Trophoblast cell (in vitro differentiated cells and primary cell): ENCODE data around the gene ANKMY2.

Experiments used
- DNase-seq, 2 donors: peaks; one replicate each; pipeline ENCODE4 v3.0.0-alpha.2; 2016
- H2AFZ ChIP-seq: 2 replicates; pipeline ENCODE4 v1.6.1; 2013; ENCODE audit warnings: low read length, moderate library complexity, mild to moderate bottlenecking; ENCODE audit not compliant: insufficient read depth, poor library complexity
- H2AK5ac ChIP-seq: 2 replicates; pipeline ENCODE4 v1.6.1; 2013; ENCODE audit warnings: mild to moderate bottlenecking, low read length
- H2BK120ac ChIP-seq: 2 replicates; pipeline ENCODE4 v1.6.1; 2013; ENCODE audit warnings: low read length, mild to moderate bottlenecking, moderate library complexity; ENCODE audit not compliant: insufficient read depth, poor library complexity
- H2BK12ac ChIP-seq: 2 replicates; pipeline ENCODE4 v1.6.1; 2013; ENCODE audit warnings: mild to moderate bottlenecking, low read length, moderate library complexity
- H2BK5ac ChIP-seq: 2 replicates; pipeline ENCODE4 v1.6.1; 2013; ENCODE audit warnings: low read length, low read depth, moderate library complexity, mild to moderate bottlenecking; ENCODE audit not compliant: poor library complexity
- H3K14ac ChIP-seq: 2 replicates; pipeline ENCODE4 v1.6.1; 2013; ENCODE audit warnings: mild to moderate bottlenecking, low read length
- H3K18ac ChIP-seq: 2 replicates; pipeline ENCODE4 v1.6.1; 2013; ENCODE audit warnings: mild to moderate bottlenecking, low read length
- H3K23ac ChIP-seq: 2 replicates; pipeline ENCODE4 v1.6.1; 2013; ENCODE audit warnings: low read length
- H3K27ac ChIP-seq: 2 replicates; pipeline ENCODE4 v1.5.1; 2013; ENCODE audit warnings: low read depth, mild to moderate bottlenecking, inconsistent platforms, low read length, moderate library complexity
- H3K27me3 ChIP-seq: 2 replicates; pipeline ENCODE4 v1.6.1; 2013; ENCODE audit warnings: inconsistent platforms, mild to moderate bottlenecking, low read length, moderate library complexity; ENCODE audit not compliant: insufficient read depth
- H3K36me3 ChIP-seq, 2 experiments: 1 replicate in 1 of 2; 2 replicates in 1 of 2; pipeline ENCODE4 v1.6.1; 2013; ENCODE audit warnings: low read length in 2 of 2, mild to moderate bottlenecking in 2 of 2, moderate library complexity in 1 of 2; ENCODE audit not compliant: insufficient read depth in 2 of 2, control insufficient read depth in 1 of 2
- H3K4ac ChIP-seq: 2 replicates; pipeline ENCODE4 v1.6.1; 2013; ENCODE audit warnings: low read depth, mild to moderate bottlenecking, low read length, moderate library complexity
- H3K4me1 ChIP-seq, 2 experiments: 1 replicate in 1 of 2; 2 replicates in 1 of 2; pipeline ENCODE4 v1.6.1; 2013; ENCODE audit warnings: low read length in 2 of 2, mild to moderate bottlenecking in 2 of 2, moderate library complexity in 1 of 2; ENCODE audit not compliant: insufficient read depth in 2 of 2, control insufficient read depth in 1 of 2
- H3K4me2 ChIP-seq: 2 replicates; pipeline ENCODE4 v1.6.1; 2013; ENCODE audit warnings: inconsistent platforms, mild to moderate bottlenecking, low read length, moderate library complexity
- H3K4me3 ChIP-seq: 2 replicates; pipeline ENCODE4 v1.5.1; 2013; ENCODE audit warnings: mild to moderate bottlenecking, low read depth, low read length, inconsistent platforms
- H3K79me1 ChIP-seq: one replicate; pipeline ENCODE4 v1.6.1; 2013; ENCODE audit warnings: low read length
- H3K79me2 ChIP-seq: 2 replicates; pipeline ENCODE4 v1.6.1; 2013; ENCODE audit warnings: low read length, mild to moderate bottlenecking; ENCODE audit not compliant: control insufficient read depth, insufficient read depth, poor library complexity
- H3K9ac ChIP-seq: 2 replicates; pipeline ENCODE4 v1.6.1; 2013; ENCODE audit warnings: mild to moderate bottlenecking, low read length
- H3K9me3 ChIP-seq: 2 replicates; pipeline ENCODE4 v1.6.1; 2013; ENCODE audit warnings: low read depth, mild to moderate bottlenecking, control low read depth, inconsistent platforms, low read length; ENCODE audit not compliant: insufficient read depth
- H4K12ac ChIP-seq: 2 replicates; pipeline ENCODE4 v1.6.1; 2013; ENCODE audit warnings: low read depth, mild to moderate bottlenecking, low read length, moderate library complexity
- H4K8ac ChIP-seq: 2 replicates; pipeline ENCODE4 v1.6.1; 2013; ENCODE audit warnings: low read depth, mild to moderate bottlenecking, low read length, moderate library complexity
- H4K91ac ChIP-seq: one replicate; pipeline ENCODE4 v1.6.1; 2013; ENCODE audit warnings: low read depth, mild to moderate bottlenecking, low read length, moderate library complexity
- WGBS: extraction: QIAGEN DNeasy Blood & Tissue Kit; methylation state at CpG from one replicate; pipeline ENCODE4 v1.1.7; 2013; ENCODE audit warnings: missing lambda C conversion rate; ENCODE audit not compliant: insufficient read length, insufficient coverage; ENCODE audit errors: extremely low coverage; 5-methylcytosine and 5-hydroxymethylcytosine counted together

The ANKMY2 gene

DNA sequence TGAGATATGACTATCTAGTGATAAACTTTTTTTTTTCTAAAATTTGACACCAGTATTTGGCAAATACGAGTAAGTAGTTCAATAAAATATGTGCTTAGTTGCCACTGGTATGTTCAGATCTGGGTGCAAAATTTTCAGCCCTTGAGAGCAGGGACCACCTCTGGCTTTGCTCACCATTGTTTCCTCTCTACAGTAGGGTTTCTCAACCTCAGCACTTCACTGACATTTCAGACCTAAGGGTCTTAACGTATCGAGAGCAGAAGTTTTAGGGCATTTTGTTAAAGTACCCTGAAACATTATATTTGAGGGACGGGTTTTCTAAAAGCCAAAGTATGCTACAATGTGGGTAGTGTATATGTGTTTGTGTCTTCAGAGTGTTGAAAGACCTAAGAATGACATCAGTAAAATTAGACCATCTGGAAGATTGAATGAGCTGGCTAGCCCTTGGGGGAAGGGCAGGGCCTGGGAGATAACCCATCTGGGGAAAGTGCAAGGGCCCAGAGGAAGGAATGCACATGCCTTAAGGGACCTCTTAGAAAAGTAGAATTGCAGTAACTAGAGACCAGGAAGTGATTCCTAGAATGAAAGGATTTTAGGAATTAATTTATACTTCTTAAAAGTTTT, 12.2 kb upstream of the ANKMY2 start:
- Histone ChIP-seq H4K12ac (no peak overlapping the region), H2BK12ac (peak overlapping the region; percentile 30), H3K23ac (no peak overlapping the region), H3K18ac (peak overlapping the region; percentile 29), H3K79me1 (peaks cover 18% of the 10 kb centered on the region), H2BK5ac (peak overlapping the region; percentile 89), H3K79me2 (peaks cover 13% of the 10 kb centered on the region), H2AFZ (no peak overlapping the region), H3K36me3 (peaks cover 0 to 3% of the 10 kb centered on the region in 2 experiments), H3K9me3 (no peaks in the 10 kb centered on the region), H4K91ac (peak overlapping the region; percentile 81), H3K14ac (no peak overlapping the region), H3K4me1 (peaks cover 5 to 10% of the 10 kb centered on the region in 2 experiments), H4K8ac (peak overlapping the region; percentile 23), H3K4me2 (peak overlapping the region; percentile 44), H3K9ac (no peak overlapping the region), H3K4ac (no peak overlapping the region), H2AK5ac (no peak overlapping the region), H3K27ac (peak overlapping the region; percentile 92), H3K4me3 (no peak overlapping the region), H3K27me3 (no peaks in the 10 kb centered on the region), H2BK120ac (peak overlapping the region; percentile 63)
- peak; percentile 94 to 97 for DNase-seq
- no CpG with 5 or more reads among the region's 4 CpGs for WGBS

DNA sequence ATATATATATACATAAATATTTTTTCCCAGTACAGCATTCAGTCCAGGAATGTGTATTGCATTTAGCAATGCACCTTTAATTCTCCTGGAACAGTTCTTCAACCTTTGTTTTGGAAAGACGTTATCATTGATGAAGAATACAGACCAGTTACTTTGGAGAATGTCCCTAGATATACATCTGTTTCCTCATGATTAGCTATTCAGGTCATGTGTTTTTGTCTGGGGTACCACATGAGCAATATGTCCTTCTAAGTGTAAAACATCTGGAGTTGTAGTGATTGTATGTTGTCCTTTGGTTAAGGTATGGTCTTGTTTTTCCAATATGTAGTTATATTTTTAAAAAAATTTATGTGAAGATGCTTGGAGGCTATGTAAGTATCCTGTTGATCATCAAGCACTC, 10.6 kb upstream of the ANKMY2 start:
- Histone ChIP-seq H3K23ac (no peak overlapping the region), H3K9me3 (no peaks in the 10 kb centered on the region), H2BK120ac (no peak overlapping the region), H4K91ac (peak overlapping the region; percentile 74), H3K4me3 (no peak overlapping the region), H3K27ac (peak overlapping the region; percentile 64), H3K14ac (no peak overlapping the region), H3K4ac (no peak overlapping the region), H3K79me2 (peaks cover 11% of the 10 kb centered on the region), H2BK12ac (peak overlapping the region; percentile 77), H4K12ac (no peak overlapping the region), H3K79me1 (peaks cover 11% of the 10 kb centered on the region), H2AK5ac (no peak overlapping the region), H3K9ac (no peak overlapping the region), H4K8ac (no peak overlapping the region), H3K4me1 (peaks cover 3 to 8% of the 10 kb centered on the region in 2 experiments), H3K18ac (no peak overlapping the region), H3K27me3 (no peaks in the 10 kb centered on the region), H3K4me2 (no peak overlapping the region), H2AFZ (no peak overlapping the region), H2BK5ac (peak overlapping the region; percentile 91), H3K36me3 (peaks cover 0 to 2% of the 10 kb centered on the region in 2 experiments)
- peak in 1 of 2 donors; percentile 45 for DNase-seq
- WGBS = no CpG with 5 or more reads among the region's 1 CpG

DNA sequence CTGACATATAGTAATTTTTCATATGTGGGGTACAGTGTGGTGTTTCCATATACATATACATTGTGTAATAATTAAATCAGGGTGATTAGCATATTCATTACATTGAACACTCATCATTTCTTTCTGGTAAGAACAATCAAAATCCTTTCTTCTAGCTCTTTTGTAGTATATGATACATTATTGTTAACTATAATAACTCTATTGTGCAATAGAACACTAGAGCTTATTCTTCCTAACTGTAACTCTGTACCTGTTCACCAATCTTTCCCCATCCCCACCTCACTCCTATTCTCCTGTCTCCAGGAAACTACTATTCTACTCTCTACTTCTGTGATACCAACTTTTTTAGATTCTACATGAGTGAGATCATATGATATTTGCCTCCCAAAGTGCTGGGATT, 9.8 kb upstream of the ANKMY2 start:
- H4K8ac ChIP-seq = no peak overlapping the region
- H3K79me2 ChIP-seq = peaks cover 9% of the 10 kb centered on the region
- H3K9me3 ChIP-seq = no peaks in the 10 kb centered on the region
- no peak overlapping the region for H3K23ac ChIP-seq
- H3K27ac ChIP-seq = peak overlapping the region; percentile 41
- H2BK120ac ChIP-seq = no peak overlapping the region
- no peak overlapping the region for H3K4me2 ChIP-seq
- H2AFZ ChIP-seq = no peak overlapping the region
- H3K79me1 ChIP-seq = peaks cover 9% of the 10 kb centered on the region
- H3K4ac ChIP-seq = peak overlapping the region; percentile 95
- H3K9ac ChIP-seq = no peak overlapping the region
- H4K12ac ChIP-seq = no peak overlapping the region
- no peak for DNase-seq
- H2AK5ac ChIP-seq = no peak overlapping the region
- H3K27me3 ChIP-seq = no peaks in the 10 kb centered on the region
- no peak overlapping the region for H2BK5ac ChIP-seq
- H3K4me1 ChIP-seq = peaks cover 0 to 4% of the 10 kb centered on the region in 2 experiments
- H2BK12ac ChIP-seq = no peak overlapping the region
- no peak overlapping the region for H3K4me3 ChIP-seq
- H4K91ac ChIP-seq = no peak overlapping the region
- peaks cover 0 to 2% of the 10 kb centered on the region in 2 experiments for H3K36me3 ChIP-seq
- H3K18ac ChIP-seq = no peak overlapping the region
- H3K14ac ChIP-seq = no peak overlapping the region

DNA sequence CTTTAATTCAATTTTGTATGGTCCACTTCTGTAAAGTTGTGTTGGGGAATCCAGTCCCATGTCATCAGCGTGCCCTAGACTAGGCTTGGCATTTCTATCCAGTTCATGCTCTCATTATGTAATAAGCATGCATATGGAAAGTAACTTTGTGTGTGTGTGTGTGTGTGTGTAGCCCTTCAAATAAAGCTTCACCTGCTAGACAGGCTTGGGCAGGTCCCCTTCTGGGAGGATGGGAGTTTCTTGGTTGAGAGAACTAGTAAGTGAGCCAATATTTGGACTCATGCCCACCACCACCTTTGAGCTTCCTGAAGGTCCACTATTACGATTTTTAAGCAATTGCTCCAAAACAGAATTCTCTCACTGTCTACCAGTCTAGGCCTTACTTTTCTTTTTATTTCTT, 7.3 kb upstream of the ANKMY2 start:
- Histone ChIP-seq H3K4ac (peak overlapping the region; percentile 94), H2AK5ac (no peak overlapping the region), H3K27me3 (no peaks in the 10 kb centered on the region), H3K4me2 (no peak overlapping the region), H3K9ac (no peak overlapping the region), H2BK120ac (no peak overlapping the region), H4K8ac (no peak overlapping the region), H2BK5ac (peak overlapping the region; percentile 33), H3K79me1 (peaks cover 4% of the 10 kb centered on the region), H4K12ac (no peak overlapping the region), H3K18ac (no peak overlapping the region), H3K9me3 (no peaks in the 10 kb centered on the region), H3K23ac (no peak overlapping the region), H3K4me1 (peaks cover 2% of the 10 kb centered on the region in 2 experiments), H2AFZ (no peak overlapping the region), H2BK12ac (no peak overlapping the region), H4K91ac (no peak overlapping the region), H3K4me3 (no peak overlapping the region), H3K27ac (no peak overlapping the region), H3K14ac (no peak overlapping the region), H3K36me3 (peaks cover 0 to 2% of the 10 kb centered on the region in 2 experiments), H3K79me2 (peaks cover 11% of the 10 kb centered on the region)
- DNase-seq = no peak
- no CpG with 5 or more reads among the region's 2 CpGs for WGBS
